H1 (cell line): ENCODE data around the gene PRKACA. TPM values are rescaled to one million over a fixed set of nuclear protein-coding genes. Genes with fewer than 3 reads are reported as not detected.
A peak's percentile ranks its signal among the peaks of the same experiment; 100 is the strongest.

Experiments used
- CTCF ChIA-PET: fragments of 300-600 bp; sonication (Branson Sonifier 250); formaldehyde crosslinking; loops from one replicate; lab custom pipeline; 2021; ENCODE audit not compliant: partially characterized antibody; lab: Charles Lee
- POLR2A ChIA-PET: fragments of 300-600 bp; sonication (Branson Sonifier 250); formaldehyde crosslinking; loops from one replicate; lab custom pipeline; 2021; ENCODE audit warnings: inconsistent platforms; ENCODE audit not compliant: partially characterized antibody; lab: Charles Lee
- DNase-seq, 2 experiments: peaks; one replicate each; pipeline versions ENCODE4 v3.0.0 to v3.0.0-alpha.2; 2010 to 2022; ENCODE audit warnings: low spot score in 2 of 2, low read depth in 1 of 2, mixed read lengths in 1 of 2
- FAIRE-seq: peaks from 2 replicates; lab custom pipeline; 2011; peaks lifted over from hg19 to GRCh38; lab: Jason Lieb, UNC
- H2AFZ ChIP-seq: 2 replicates; pipeline ENCODE4 v1.8.1; 2012; ENCODE audit warnings: low read length, inconsistent platforms
- H2AK5ac ChIP-seq: 2 replicates; pipeline ENCODE4 v1.6.1; 2013; ENCODE audit warnings: low read depth, low read length
- H2BK120ac ChIP-seq: replicated peaks from 2 replicates; pipeline ENCODE3; 2013; ENCODE audit warnings: low read depth, low read length, inconsistent platforms
- H2BK12ac ChIP-seq: 2 replicates; pipeline ENCODE4 v1.6.1; 2013; ENCODE audit warnings: low read depth, low read length
- H2BK15ac ChIP-seq: 2 replicates; pipeline ENCODE4 v1.6.1; 2013; ENCODE audit warnings: low read length
- H2BK20ac ChIP-seq: 2 replicates; pipeline ENCODE4 v1.6.1; 2013; ENCODE audit warnings: low read length
- H2BK5ac ChIP-seq: 2 replicates; pipeline ENCODE4 v1.6.1; 2013; ENCODE audit warnings: low read depth, low read length
- H3K14ac ChIP-seq: 2 replicates; pipeline ENCODE4 v1.6.1; 2013; ENCODE audit warnings: inconsistent platforms; ENCODE audit not compliant: insufficient read length
- H3K18ac ChIP-seq: 2 replicates; pipeline ENCODE4 v1.6.1; 2013; ENCODE audit warnings: low read length; ENCODE audit errors: extremely low read depth
- H3K23ac ChIP-seq: 2 replicates; pipeline ENCODE4 v1.6.1; 2013; ENCODE audit warnings: inconsistent platforms; ENCODE audit not compliant: insufficient read length
- H3K23me2 ChIP-seq: 2 replicates; pipeline ENCODE4 v1.6.1; 2013; ENCODE audit warnings: low read depth, low read length
- H3K27ac ChIP-seq: 2 replicates; pipeline ENCODE4 v1.6.1; 2011; ENCODE audit warnings: low read depth, low read length, inconsistent platforms
- H3K27me3 ChIP-seq, 4 experiments: replicated peaks in 1 of 4; 1 replicate in 1 of 4; 2 replicates in 3 of 4; pipeline versions ENCODE4 v1.6.1 to v1.8.1; 2011 to 2013; ENCODE audit warnings: low read length in 3 of 4, mild to moderate bottlenecking in 3 of 4, inconsistent platforms in 2 of 4, mixed read lengths in 2 of 4, moderate library complexity in 1 of 4; ENCODE audit not compliant: control insufficient read depth in 3 of 4, insufficient read depth in 3 of 4; ENCODE audit errors: extremely low read depth in 1 of 4
- H3K36me3 ChIP-seq, 4 experiments: 2 replicates each; pipeline versions ENCODE4 v1.6.1 to v1.8.1; 2011 to 2013; ENCODE audit warnings: mild to moderate bottlenecking in 4 of 4, low read length in 3 of 4, moderate library complexity in 2 of 4, control low read depth in 1 of 4, inconsistent platforms in 1 of 4; ENCODE audit not compliant: insufficient read depth in 4 of 4, control insufficient read depth in 2 of 4
- H3K4ac ChIP-seq: replicated peaks from 2 replicates; pipeline ENCODE3; 2013; ENCODE audit warnings: low read length, low read depth, mixed read lengths, inconsistent platforms; ENCODE audit not compliant: insufficient read length
- H3K4me1 ChIP-seq, 4 experiments: replicated peaks in 1 of 4; 1 replicate in 1 of 4; 2 replicates in 3 of 4; pipeline versions ENCODE4 v1.6.1 to v1.8.1; 2011 to 2013; ENCODE audit warnings: low read length in 3 of 4, inconsistent platforms in 2 of 4, mixed read lengths in 1 of 4; ENCODE audit not compliant: insufficient read depth in 4 of 4, control insufficient read depth in 3 of 4
- H3K4me2 ChIP-seq, 2 experiments: 2 replicates each; pipeline versions ENCODE4 v1.6.1 to v1.8.1; 2011 to 2013; ENCODE audit warnings: low read depth in 2 of 2, low read length in 2 of 2, control low read depth in 1 of 2, inconsistent platforms in 1 of 2, mild to moderate bottlenecking in 1 of 2; ENCODE audit not compliant: insufficient read depth in 1 of 2
- H3K4me3 ChIP-seq, 4 experiments: fragments of 200-600, 300-600 bp in 1 of 4; sonication (generic), shearing (Covaris generic), sonication (Bioruptor Twin) in 1 of 4; 2 replicates each; pipeline versions ENCODE4 v1.5.1 to v1.8.1; 2011 to 2016; ENCODE audit warnings: low read length in 4 of 4, low read depth in 3 of 4, control low read depth in 2 of 4, inconsistent platforms in 2 of 4, mild to moderate bottlenecking in 2 of 4, mixed read lengths in 1 of 4, moderate library complexity in 1 of 4; ENCODE audit not compliant: insufficient read depth in 2 of 4; ENCODE audit errors: extremely low read depth in 1 of 4
- H3K56ac ChIP-seq: replicated peaks from 2 replicates; pipeline ENCODE3; 2013; ENCODE audit warnings: low read depth, mild to moderate bottlenecking, mixed read lengths, low read length, inconsistent platforms; ENCODE audit not compliant: insufficient read length
- H3K79me1 ChIP-seq: 2 replicates; pipeline ENCODE4 v1.6.1; 2013; ENCODE audit warnings: low read depth, low read length, control low read depth
- H3K79me2 ChIP-seq, 2 experiments: 2 replicates each; pipeline versions ENCODE4 v1.6.1 to v1.8.1; 2012 to 2013; ENCODE audit warnings: low read length in 2 of 2, mild to moderate bottlenecking in 2 of 2, inconsistent platforms in 1 of 2; ENCODE audit not compliant: insufficient read depth in 2 of 2, control insufficient read depth in 1 of 2
- H3K9ac ChIP-seq, 4 experiments: replicated peaks in 1 of 4; 1 replicate in 1 of 4; 2 replicates in 3 of 4; pipeline versions ENCODE4 v1.6.1 to v1.8.1; 2011 to 2013; ENCODE audit warnings: low read depth in 3 of 4, low read length in 3 of 4, control low read depth in 2 of 4, mild to moderate bottlenecking in 2 of 4, moderate library complexity in 2 of 4, inconsistent platforms in 1 of 4; ENCODE audit errors: extremely low read depth in 1 of 4
- H3K9me3 ChIP-seq, 2 experiments: 2 replicates each; pipeline versions ENCODE4 v1.6.1 to v1.8.1; 2012 to 2013; ENCODE audit warnings: mild to moderate bottlenecking in 2 of 2, moderate library complexity in 2 of 2, control low read depth in 1 of 2, inconsistent platforms in 1 of 2, low read depth in 1 of 2, low read length in 1 of 2, mixed read lengths in 1 of 2; ENCODE audit not compliant: insufficient read depth in 2 of 2
- H4K20me1 ChIP-seq, 2 experiments: replicated peaks in 1 of 2; 2 replicates each; pipeline versions ENCODE3 to v1.8.1; 2011 to 2013; ENCODE audit warnings: inconsistent platforms in 2 of 2, low read length in 2 of 2, mild to moderate bottlenecking in 1 of 2; ENCODE audit not compliant: insufficient read depth in 2 of 2, control insufficient read depth in 1 of 2
- H4K5ac ChIP-seq: 2 replicates; pipeline ENCODE4 v1.6.1; 2013; ENCODE audit warnings: low read length, low read depth, mixed read lengths, inconsistent platforms; ENCODE audit not compliant: insufficient read length
- H4K8ac ChIP-seq: 2 replicates; pipeline ENCODE4 v1.8.0; 2013; ENCODE audit warnings: mild to moderate bottlenecking, moderate library complexity, low read length, inconsistent platforms; ENCODE audit not compliant: insufficient read depth; ENCODE audit errors: extremely low read depth
- H4K91ac ChIP-seq: replicated peaks from 2 replicates; pipeline ENCODE3; 2013; ENCODE audit warnings: low read length, mixed read lengths, inconsistent platforms; ENCODE audit not compliant: insufficient read length
- PHF8 ChIP-seq: fragments of 200-600 bp; sonication (generic); conservative IDR thresholded peaks from 2 replicates; pipeline ENCODE4 v1.7.1; 2012; ENCODE audit warnings: low read depth, mild to moderate bottlenecking, inconsistent platforms, low read length, moderate library complexity
- POLR2AphosphoS5 ChIP-seq: IDR thresholded peaks from 2 replicates; pipeline ENCODE4 v1.6.1; 2011; ENCODE audit warnings: low read depth, low read length
- WGBS, 2 experiments: shearing (Covaris generic) in 1 of 2; methylation state at CpG; one replicate each; pipeline versions ENCODE4 v1.1.6 to v1.1.7; 2013 to 2015; ENCODE audit warnings: low lambda C conversion rate in 2 of 2, mixed read lengths in 2 of 2, inconsistent platforms in 1 of 2, low coverage in 1 of 2, missing lambda C conversion rate in 1 of 2; ENCODE audit not compliant: insufficient replicate concordance in 2 of 2, insufficient coverage in 1 of 2, insufficient read length in 1 of 2; ENCODE audit errors: extremely low coverage in 1 of 2, missing lambda C conversion rate in 1 of 2; 5-methylcytosine and 5-hydroxymethylcytosine counted together
- polyA plus RNA-seq, 7 experiments: library from polyadenylated mRNA; depleted of rRNA in 3 of 7; stranded (reverse) in 5 of 7; unstranded in 2 of 7; fragments of >200 nt in 5 of 7; fragments of 200-250 nt in 2 of 7; gene quantifications; 1 replicate in 5 of 7; 2 replicates in 1 of 7; 4 replicates in 1 of 7; pipeline versions ENCODE4 v1.2.1 to v1.2.3, GENCODE V29; 2011 to 2013; ENCODE audit warnings: missing spikeins in 2 of 7, mixed read lengths in 2 of 7
- total RNA-seq: library from RNA; stranded (reverse); fragmentation: NEBNext Ultra II Directional; extraction: Animal tissue kit (Norgen Biotek cat#: 25700); gene quantifications from 2 replicates; pipeline ENCODE4 v1.2.1, GENCODE V29; 2021

The PRKACA gene
- total and polyA plus RNA-seq, 2 of the 8 experiments (the other 6 are each of a cell fraction or from before 2014, with no cell fraction given) = 14.2 to 48.2 TPM

- Histone ChIP-seq H3K27me3 (no peaks in the 10 kb centered on the region), H2BK12ac (no peak overlapping the region), H2BK5ac (no peak overlapping the region), H4K8ac (no peak overlapping the region), H3K79me2 (no peaks in the 10 kb centered on the region), H3K4ac (no peak overlapping the region), H3K23me2 (no peaks in the 10 kb centered on the region), H3K4me1 (peaks cover 0 to 5% (median 3%) of the 10 kb centered on the region in 4 experiments; a peak in 4 of 7 replicates), H3K9me3 (no peaks in the 10 kb centered on the region), H3K36me3 (peaks cover 21 to 71% (median 56%) of the 10 kb centered on the region in 4 experiments), H3K18ac (no peak overlapping the region), H2AK5ac (no peak overlapping the region), H2BK20ac (no peak overlapping the region), H3K79me1 (peaks cover 2% of the 10 kb centered on the region), H3K23ac (no peak overlapping the region), H3K27ac (no peak overlapping the region), H2BK120ac (no peak overlapping the region), H2BK15ac (no peak overlapping the region), H3K4me3 (no peak overlapping the region), H4K20me1 (peaks cover 7 to 20% of the 10 kb centered on the region in 2 experiments), H4K5ac (no peak overlapping the region), H4K91ac (no peak overlapping the region), H3K9ac (no peak overlapping the region), H3K56ac (no peak overlapping the region), H3K4me2 (no peak overlapping the region), H2AFZ (no peak overlapping the region), H3K14ac (no peak overlapping the region)
- FAIRE-seq (no peak), DNase-seq (no peak)
- ChIA-PET POLR2A (interaction anchor here (0.9 to 3.5 kb wide), 4 partner anchors 8 to 17 kb away, joined by 3 to 20 read pairs (median 6); no protein-coding TSS in a partner anchor), CTCF (interaction anchor here (0.6 to 1.4 kb wide), 2 partner anchors 19 to 46 kb away, joined by 3 to 5 read pairs; no protein-coding TSS in a partner anchor)
- 92% methylated on average over 21 of the region's 25 CpGs; no CpG with 5 or more reads in 1 of the 2 experiments for WGBS, 2 experiments
- TF ChIP-seq PHF8 (no peak), POLR2AphosphoS5 (peak; percentile 28; the same call in 1 of the 2 replicates)
These were observed 42.6 kb upstream of the PRKACA start for GRCh38 chr19:14160017-14160703.
